BE2C (cell line): ENCODE results near the gene FIBCD1.

Source experiments
- DNase-seq: peaks from one replicate; pipeline ENCODE4 v3.0.0-alpha.2; 2020
- H3K27me3 ChIP-seq: fragments of 250-450 bp; sonication (Bioruptor Pico); 2 replicates; pipeline ENCODE4 v1.5.1; 2020; ENCODE audit warnings: mild to moderate bottlenecking
- H3K36me3 ChIP-seq: fragments of 250-450 bp; sonication (Bioruptor Pico); 2 replicates; pipeline ENCODE4 v1.5.1; 2020; ENCODE audit warnings: mild to moderate bottlenecking
- H3K4me1 ChIP-seq: fragments of 250-450 bp; sonication (Bioruptor Pico); 2 replicates; pipeline ENCODE4 v1.5.1; 2020
- H3K4me3 ChIP-seq: 2 replicates; pipeline ENCODE4 v1.5.1; 2011; ENCODE audit warnings: low read depth, low read length
- H3K9me3 ChIP-seq: fragments of 250-450 bp; sonication (Bioruptor Pico); 2 replicates; pipeline ENCODE4 v1.5.1; 2020
- TF ChIP-seq, protein P1 (sequence below): IDR thresholded peaks from 2 replicates; pipeline ENCODE4 v1.5.1; 2012; ENCODE audit warnings: mild to moderate bottlenecking, low read depth, low read length

Gene FIBCD1

DNA sequence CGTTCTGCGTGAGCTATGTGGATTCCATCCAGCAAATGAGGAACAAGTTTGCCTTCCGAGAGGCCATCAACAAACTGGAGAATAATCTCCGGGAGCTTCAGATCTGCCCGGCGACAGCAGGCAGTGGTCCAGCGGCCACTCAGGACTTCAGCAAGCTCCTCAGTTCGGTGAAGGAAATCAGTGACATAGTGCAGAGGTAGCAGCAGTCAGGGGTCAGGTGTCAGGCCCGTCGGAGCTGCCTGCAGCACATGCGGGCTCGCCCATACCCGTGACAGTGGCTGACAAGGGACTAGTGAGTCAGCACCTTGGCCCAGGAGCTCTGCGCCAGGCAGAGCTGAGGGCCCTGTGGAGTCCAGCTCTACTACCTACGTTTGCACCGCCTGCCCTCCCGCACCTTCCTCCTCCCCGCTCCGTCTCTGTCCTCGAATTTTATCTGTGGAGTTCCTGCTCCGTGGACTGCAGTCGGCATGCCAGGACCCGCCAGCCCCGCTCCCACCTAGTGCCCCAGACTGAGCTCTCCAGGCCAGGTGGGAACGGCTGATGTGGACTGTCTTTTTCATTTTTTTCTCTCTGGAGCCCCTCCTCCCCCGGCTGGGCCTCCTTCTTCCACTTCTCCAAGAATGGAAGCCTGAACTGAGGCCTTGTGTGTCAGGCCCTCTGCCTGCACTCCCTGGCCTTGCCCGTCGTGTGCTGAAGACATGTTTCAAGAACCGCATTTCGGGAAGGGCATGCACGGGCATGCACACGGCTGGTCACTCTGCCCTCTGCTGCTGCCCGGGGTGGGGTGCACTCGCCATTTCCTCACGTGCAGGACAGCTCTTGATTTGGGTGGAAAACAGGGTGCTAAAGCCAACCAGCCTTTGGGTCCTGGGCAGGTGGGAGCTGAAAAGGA, 53.3 kb downstream of the FIBCD1 start:
- Histone ChIP-seq H3K27me3 (no peaks in the 10 kb centered on the region), H3K36me3 (peaks cover 80% of the 10 kb centered on the region), H3K4me3 (no peak overlapping the region), H3K9me3 (no peaks in the 10 kb centered on the region), H3K4me1 (no peaks in the 10 kb centered on the region)
- no peak for DNase-seq
- TF ChIP-seq, protein P1, sequence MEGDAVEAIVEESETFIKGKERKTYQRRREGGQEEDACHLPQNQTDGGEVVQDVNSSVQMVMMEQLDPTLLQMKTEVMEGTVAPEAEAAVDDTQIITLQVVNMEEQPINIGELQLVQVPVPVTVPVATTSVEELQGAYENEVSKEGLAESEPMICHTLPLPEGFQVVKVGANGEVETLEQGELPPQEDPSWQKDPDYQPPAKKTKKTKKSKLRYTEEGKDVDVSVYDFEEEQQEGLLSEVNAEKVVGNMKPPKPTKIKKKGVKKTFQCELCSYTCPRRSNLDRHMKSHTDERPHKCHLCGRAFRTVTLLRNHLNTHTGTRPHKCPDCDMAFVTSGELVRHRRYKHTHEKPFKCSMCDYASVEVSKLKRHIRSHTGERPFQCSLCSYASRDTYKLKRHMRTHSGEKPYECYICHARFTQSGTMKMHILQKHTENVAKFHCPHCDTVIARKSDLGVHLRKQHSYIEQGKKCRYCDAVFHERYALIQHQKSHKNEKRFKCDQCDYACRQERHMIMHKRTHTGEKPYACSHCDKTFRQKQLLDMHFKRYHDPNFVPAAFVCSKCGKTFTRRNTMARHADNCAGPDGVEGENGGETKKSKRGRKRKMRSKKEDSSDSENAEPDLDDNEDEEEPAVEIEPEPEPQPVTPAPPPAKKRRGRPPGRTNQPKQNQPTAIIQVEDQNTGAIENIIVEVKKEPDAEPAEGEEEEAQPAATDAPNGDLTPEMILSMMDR, result no peak

DNA sequence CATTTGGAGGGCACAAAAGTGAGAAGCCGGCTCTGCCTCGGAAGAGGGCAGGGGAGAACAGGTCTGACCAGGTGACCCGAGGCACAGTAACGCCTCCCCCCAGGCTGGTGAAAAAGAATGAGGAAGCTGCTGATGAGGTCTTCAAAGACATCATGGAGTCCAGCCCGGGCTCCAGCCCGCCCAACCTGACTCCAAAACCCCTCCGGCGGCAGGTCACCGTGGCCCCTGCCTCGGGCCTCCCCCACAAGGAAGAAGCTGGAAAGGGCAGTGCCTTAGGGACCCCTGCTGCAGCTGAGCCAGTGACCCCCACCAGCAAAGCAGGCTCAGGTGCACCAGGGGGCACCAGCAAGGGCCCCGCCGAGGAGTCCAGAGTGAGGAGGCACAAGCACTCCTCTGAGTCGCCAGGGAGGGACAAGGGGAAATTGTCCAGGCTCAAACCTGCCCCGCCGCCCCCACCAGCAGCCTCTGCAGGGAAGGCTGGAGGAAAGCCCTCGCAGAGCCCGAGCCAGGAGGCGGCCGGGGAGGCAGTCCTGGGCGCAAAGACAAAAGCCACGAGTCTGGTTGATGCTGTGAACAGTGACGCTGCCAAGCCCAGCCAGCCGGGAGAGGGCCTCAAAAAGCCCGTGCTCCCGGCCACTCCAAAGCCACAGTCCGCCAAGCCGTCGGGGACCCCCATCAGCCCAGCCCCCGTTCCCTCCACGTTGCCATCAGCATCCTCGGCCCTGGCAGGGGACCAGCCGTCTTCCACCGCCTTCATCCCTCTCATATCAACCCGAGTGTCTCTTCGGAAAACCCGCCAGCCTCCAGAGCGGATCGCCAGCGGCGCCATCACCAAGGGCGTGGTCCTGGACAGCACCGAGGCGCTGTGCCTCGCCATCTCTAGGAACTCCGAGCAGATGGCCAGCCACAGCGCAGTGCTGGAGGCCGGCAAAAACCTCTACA, 54.2 kb downstream of the FIBCD1 start:
- Histone ChIP-seq H3K4me1 (no peaks in the 10 kb centered on the region), H3K27me3 (no peaks in the 10 kb centered on the region), H3K4me3 (no peak overlapping the region), H3K36me3 (peaks cover 90% of the 10 kb centered on the region), H3K9me3 (no peaks in the 10 kb centered on the region)
- DNase-seq, result no peak
- TF ChIP-seq, protein P1, result no peak

DNA sequence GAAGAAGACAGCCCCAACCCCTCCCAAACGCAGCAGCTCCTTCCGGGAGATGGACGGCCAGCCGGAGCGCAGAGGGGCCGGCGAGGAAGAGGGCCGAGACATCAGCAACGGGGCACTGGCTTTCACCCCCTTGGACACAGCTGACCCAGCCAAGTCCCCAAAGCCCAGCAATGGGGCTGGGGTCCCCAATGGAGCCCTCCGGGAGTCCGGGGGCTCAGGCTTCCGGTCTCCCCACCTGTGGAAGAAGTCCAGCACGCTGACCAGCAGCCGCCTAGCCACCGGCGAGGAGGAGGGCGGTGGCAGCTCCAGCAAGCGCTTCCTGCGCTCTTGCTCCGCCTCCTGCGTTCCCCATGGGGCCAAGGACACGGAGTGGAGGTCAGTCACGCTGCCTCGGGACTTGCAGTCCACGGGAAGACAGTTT, 54.9 kb downstream of the FIBCD1 start:
- Histone ChIP-seq H3K4me1 (no peaks in the 10 kb centered on the region), H3K36me3 (peaks cover 94% of the 10 kb centered on the region), H3K4me3 (no peak overlapping the region), H3K9me3 (no peaks in the 10 kb centered on the region), H3K27me3 (no peaks in the 10 kb centered on the region)
- no peak for DNase-seq
- TF ChIP-seq, protein P1, result no peak

DNA sequence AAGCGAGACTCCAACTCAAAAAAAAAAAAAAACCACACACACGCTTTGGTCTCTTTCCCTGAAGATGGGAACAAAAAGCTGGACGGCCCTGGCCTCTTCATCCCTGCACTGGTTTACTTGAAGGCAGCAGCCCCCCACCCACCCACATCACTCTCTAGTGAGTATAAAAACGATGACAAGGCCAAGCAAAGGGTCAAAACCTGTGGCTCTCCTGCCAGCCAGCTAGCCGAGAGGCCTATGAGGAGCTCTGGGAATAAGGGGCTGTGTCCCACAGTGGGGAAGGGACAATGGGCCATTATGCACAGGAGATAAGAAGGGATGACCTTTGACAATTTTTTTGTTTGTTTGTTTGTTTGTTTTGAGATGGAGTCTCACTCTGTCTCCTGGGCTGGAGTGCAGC, 55.6 kb downstream of the FIBCD1 start:
- no peaks in the 10 kb centered on the region for H3K27me3 ChIP-seq
- no peak overlapping the region for H3K4me3 ChIP-seq
- H3K9me3 ChIP-seq, result no peaks in the 10 kb centered on the region
- no peaks in the 10 kb centered on the region for H3K4me1 ChIP-seq
- H3K36me3 ChIP-seq, result peaks cover 93% of the 10 kb centered on the region
- TF ChIP-seq, protein P1, result no peak
- DNase-seq, result no peak

GRCh38 chr9:130882696-130883225, 56.3 kb downstream of the FIBCD1 start:
- Histone ChIP-seq H3K4me3 (no peak overlapping the region), H3K9me3 (no peaks in the 10 kb centered on the region), H3K27me3 (no peaks in the 10 kb centered on the region), H3K36me3 (peaks cover 92% of the 10 kb centered on the region), H3K4me1 (no peaks in the 10 kb centered on the region)
- TF ChIP-seq, protein P1, result no peak
- no peak for DNase-seq
